GM19395 (cell line): ENCODE measurements around the gene LEKR1.
"Not testable (repeated sequence)": the region's sequence is repeated elsewhere in the genome, so short reads cannot be mapped to it uniquely, and the experiment has no call there.

Experiments used
- ATAC-seq: cut with Tn5 transposase; IDR thresholded peaks from one replicate; pipeline ENCODE4 v1.9.1; 2021; ENCODE audit warnings: mild to moderate bottlenecking, moderate library complexity; ENCODE audit not compliant: unreplicated experiment

The LEKR1 gene

DNA sequence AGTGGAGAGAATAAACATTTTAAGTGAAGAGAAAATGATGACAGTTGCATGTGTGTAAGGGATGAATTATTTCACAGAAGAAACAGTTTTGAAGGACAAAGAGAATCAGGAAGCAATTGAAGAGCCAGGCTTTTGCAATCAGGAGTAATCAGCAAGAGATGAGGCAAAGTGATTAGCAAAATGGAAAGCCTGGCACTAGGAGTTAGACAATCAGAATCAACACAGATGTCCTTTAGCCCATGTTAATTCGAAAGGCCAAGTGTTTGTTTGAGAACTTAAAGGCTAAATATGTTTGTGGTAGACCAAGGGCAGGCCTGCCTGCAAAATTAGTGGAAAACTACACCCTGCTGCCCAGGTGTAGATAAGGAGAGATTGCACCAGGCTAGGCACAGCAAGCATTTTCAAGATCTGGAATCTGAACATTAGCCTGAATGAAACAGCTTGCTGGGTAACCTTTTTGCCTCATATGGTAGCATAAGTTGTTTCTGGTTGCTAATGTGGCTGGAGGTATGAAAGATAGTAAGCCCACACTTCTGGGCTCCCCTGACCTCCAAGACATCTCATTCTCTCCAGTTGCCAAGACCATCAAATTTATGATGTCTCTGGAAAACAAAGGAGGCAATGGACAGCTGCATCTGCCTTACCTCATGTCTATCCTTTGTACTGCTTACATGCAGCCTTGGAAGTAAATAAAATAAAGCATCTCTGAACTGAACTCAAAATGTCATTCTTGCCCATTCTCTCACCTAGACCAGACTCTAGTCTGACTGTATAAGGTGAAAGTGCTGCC lies 22.0 kb upstream of the LEKR1 start:
- no peak for ATAC-seq

DNA sequence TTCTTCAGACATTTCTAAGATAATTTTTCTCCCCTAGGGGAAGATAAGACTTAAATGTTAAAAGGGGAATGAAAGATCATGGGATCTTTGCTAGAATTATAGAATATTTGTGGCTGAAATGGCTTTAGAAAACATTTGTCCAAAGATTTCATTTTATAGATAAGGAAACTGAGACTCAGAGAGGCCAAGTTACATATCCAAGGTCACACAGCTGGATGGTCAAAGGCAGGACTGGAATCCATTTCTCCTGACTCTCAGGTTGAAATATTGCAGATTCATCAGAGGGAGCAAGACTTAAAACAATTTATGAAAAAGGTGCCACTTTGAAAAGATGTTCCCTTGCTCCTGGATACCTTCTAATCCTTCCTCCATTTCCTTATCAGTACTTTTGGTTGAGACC lies 19.5 kb upstream of the LEKR1 start:
- no peak for ATAC-seq

DNA sequence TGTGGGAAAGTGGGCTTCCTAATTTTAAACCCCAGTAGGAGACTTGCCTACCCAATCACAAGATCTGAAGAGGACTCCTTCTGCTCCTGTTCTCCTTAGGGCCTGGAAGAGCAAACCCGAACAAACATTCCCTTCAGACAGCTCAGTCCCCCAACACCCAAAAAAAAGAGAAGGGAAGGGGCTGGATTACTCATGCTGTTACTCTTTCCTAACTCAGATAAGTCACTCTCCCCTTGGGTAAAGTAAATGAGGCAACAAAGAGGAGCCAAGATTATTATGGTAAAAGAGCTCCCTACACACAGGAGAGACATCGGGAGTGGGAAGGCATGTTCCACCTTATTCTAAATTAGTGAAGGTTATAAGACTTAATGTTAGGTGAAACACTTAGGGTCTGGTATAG lies 18.1 kb upstream of the LEKR1 start:
- ATAC-seq: no peak

DNA sequence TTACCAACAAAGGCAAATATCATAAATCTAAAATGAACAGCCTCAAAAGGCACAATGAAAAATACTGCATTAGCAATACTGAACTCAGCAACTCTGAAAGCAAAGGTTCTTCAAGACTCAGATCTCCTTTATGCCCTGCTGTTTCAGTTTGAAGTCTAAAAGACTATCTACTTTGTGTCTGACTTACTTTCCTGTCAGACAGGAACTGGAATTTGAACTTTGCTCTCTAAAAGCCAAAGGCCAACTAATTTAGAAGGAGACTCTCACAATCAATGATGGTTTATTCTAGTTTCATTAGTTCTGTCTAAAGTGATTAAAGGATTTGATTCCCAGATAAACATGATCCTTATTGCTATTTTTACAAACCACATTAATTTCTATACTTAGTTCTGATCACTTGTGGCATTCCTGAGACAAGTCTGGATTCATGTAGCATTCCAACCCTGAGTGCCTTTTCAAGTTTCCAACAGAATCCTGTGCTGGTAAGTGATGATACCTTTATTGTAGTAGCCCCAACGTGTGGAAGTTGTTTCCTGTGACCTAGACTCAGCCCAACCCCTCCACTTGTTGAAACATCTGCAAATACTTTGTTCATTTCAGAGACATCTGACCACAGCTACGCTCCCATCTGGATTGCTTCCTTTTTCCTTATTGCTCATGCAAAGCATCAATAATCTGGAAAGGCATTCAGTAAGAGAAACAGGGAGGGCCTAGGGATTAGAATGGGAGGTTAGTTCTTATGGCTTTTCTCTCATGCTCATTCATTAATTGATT lies 14.9 kb upstream of the LEKR1 start:
- no peak for ATAC-seq

- ATAC-seq: no peak
Measured at GRCh38 chr3:156812521-156813335, 13.4 kb upstream of the LEKR1 start.

GRCh38 chr3:156814295-156814694 lies 11.9 kb upstream of the LEKR1 start:
- ATAC-seq: no peak

DNA sequence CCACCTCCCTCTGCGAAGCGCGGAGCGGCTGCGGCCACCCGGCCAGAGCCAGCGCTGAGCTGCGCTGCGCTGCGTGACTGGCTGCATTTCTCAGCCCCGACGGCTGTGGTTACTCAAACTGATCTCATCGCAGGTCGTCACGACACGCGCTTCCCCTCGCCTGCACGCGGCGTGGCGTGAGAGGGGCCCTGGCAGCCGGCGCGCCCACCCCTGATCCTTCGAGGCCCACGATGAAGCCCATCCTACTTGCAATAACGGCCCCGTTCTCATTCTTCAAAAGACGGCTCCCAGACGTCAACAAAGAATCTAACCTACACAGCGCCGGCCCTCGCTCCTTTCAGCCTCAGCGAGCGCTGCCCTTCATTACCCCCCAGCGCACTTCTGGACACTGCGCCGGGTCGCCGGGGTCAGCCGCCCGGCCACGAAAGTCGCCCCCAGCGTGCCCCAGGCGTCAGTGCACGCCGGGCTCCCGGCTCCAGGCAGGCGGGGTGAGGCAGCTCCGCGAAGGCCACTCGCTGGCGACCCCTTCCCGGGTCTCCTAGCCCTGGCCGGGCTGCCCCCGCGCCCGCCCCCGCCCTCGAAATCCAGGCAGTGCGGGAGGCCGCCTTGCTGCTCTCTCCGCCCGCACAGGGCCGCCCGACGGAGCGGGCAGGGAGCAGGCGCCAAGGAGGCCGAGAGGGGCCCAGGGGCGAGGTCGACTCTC lies 9.9 kb upstream of the LEKR1 start:
- peak; percentile 35 for ATAC-seq

GRCh38 chr3:156816794-156817645 lies 9.1 kb upstream of the LEKR1 start:
- ATAC-seq: peak; percentile 71

DNA sequence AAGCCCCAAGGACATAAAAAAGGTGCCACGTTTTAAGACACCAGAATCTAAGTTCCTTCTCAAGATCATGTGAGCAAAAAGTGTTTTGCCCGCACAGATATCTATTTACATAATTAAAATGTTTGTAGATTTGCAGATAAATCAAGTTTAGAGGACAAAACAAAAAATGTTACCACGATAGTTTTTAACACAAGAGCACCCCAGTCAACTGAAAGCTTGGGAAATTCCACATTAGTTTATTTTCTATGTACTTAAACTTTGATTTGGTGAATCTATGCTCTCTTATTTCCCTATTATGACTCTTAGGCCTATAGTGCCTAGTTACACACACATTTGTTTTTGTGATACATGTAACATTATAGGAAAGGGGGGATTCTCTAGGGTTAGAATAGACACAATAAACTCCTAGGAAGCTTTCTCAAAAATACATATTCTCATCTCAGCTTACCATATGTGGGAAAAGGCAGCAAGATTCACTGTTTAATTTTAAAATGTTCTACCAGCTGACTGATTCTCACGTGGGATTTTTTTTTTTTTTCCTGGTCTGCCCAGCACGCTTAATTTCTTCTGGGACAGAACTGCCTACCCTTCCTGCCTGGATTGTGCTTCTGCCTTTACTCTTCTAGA lies 8.4 kb upstream of the LEKR1 start:
- no peak for ATAC-seq

DNA sequence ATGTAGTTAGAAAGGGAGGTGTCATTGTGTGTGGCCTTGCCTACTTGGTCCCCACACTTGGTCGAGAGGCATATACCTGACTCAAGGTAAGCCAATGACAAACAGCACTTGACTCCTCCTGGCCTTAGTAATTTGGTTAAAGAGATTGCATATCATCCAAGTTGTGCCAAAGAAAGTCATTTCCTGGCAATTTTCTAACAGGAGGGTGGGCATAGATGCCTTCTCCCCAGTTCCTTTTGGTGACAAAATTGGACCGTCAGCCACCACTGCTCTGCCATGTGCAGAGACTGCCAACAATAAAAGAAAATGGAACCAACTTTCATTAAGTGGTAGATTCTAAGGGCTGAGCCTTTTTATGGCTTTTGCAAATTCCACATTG lies 7.9 kb upstream of the LEKR1 start:
- ATAC-seq: no peak

DNA sequence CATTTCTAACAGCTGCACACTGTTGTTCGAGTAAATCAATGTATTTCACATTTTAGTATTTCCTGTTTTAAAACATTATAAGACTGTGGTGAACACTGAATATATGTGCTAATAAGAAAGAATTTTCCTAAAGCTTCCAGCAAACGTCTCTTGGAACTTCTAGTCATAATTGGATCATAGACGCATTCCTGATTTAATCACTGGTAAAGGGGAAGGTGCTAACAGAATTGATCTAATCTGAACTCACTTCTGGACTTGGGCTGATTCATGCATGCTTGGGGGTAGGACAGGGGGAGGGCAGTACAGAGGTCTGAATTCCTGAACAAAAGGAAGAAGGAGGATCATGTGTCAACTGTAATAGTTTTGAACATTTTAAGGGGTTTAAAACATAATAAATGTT lies 7.3 kb upstream of the LEKR1 start:
- ATAC-seq: no peak

- no peak for ATAC-seq
Measured at GRCh38 chr3:156819842-156820691, 6.1 kb upstream of the LEKR1 start.

GRCh38 chr3:156820692-156821080 lies 5.5 kb upstream of the LEKR1 start:
- no peak for ATAC-seq

DNA sequence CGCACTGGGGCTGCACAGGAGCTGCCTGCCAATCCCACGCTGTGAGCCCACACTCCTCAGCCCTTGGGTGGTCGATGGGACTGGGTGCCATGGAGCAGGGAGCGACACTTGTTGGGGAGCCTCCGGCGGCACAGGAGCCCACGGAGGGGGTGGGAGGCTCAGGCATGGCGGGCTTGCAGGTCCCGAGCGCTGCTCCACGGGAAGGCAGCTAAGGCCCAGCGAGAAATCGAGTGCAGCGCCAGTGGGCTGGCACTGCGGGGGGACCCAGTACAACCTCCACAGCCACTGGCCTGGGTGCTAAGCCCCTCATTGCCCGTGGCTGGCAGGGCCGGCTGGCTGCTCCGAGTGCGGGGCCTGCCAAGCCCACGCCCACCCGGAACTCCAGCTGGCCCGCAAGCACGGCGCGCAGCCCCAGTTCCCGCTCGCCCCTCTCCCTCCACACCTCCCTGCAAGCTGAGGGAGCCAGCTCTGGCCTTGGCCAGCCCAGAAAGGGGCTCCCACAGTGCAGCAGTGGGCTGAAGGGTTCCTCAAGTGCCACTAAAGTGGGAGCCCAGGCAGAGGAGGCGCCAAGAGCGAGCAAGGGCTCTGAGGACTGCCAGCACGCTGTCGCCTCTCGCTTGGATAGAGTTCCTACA lies 3.4 kb upstream of the LEKR1 start:
- ATAC-seq: not testable (repeated sequence)

- ATAC-seq: peak; percentile 68
Measured at GRCh38 chr3:156825795-156826143, 384 bp upstream of the LEKR1 start.

DNA sequence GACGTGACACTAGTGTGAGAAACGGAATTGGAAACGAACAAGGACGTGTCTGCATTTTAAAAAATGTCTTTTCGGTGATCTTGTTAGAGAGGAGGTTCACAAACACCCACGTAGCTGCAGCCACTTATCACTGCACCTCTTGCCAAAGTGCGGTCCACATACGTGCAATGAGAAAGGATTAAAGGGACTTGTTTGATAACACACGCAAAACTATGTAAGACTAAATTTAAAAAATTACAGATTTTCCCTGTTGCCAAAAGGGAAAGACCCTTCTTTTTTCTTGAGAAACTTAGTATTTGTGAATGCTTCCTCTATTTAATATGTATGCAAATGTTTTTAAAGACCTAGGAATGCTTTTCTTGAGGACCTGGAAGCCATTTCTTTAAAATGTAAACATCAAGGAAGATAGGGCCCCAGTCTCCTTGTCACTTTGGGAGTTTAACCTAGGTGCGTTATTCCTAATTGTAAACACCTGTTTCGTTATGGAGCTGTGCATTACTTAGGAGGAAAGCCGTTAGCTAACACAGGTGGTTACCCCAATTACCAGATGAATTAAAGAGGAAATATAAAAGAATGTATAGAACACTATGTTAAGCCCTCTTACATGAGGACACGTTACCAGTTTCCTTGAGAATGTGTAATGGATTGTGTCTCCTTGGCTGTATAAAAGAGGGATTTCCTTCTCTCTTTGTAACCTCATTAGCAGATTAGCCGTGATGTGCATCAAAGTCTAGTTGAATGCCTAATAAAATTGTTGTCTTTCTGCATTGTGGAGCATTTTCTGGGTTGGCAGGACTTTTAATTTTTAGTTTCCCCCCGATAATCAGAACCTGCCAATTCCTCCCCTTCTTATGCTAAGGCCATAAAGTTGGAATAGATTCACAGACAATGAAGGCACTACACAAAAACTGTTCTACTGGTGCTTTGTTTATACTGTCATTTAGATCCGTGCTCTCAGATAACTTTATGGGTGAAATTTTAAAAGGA lies 1.0 kb downstream of the LEKR1 start:
- ATAC-seq: no peak

- ATAC-seq: no peak
Measured at GRCh38 chr3:156831006-156831405, 4.9 kb downstream of the LEKR1 start.
